CD4-positive, alpha-beta T cell (primary cell): Measurements from ENCODE around the gene MAP3K12. TPM values are rescaled to one million over a fixed set of nuclear protein-coding genes. Genes with fewer than 3 reads are reported as not detected.

Experiments
- ATAC-seq: fragments of 200-7000 bp; cut with Tn5 transposase; one replicate; pipeline ENCODE4 v1.10.0; 2022; ENCODE audit warnings: mild to moderate bottlenecking; ENCODE audit not compliant: poor library complexity
- CTCF ChIA-PET: fragments of 350-600 bp; sonication (Branson Sonifier 250); formaldehyde crosslinking; loops from one replicate; lab custom pipeline; 2021; ENCODE audit warnings: antibody characterized with exemption, inconsistent platforms; lab: Charles Lee
- POLR2A ChIA-PET: fragments of 350-600 bp; sonication (Branson Sonifier 250); formaldehyde crosslinking; loops from one replicate; lab custom pipeline; 2021; ENCODE audit warnings: antibody characterized with exemption, inconsistent platforms; lab: Charles Lee
- DNase-seq, 14 experiments: peaks; one replicate each; pipeline ENCODE4 v3.0.0-alpha.2; 2013 to 2020; ENCODE audit warnings: mixed read lengths in 2 of 14
- H3K27ac ChIP-seq, 2 donors: one replicate each; pipeline versions ENCODE4 v1.5.1 to v1.7.0; 2013; ENCODE audit warnings: low read length in 2 of 2, low read depth in 1 of 2, mild to moderate bottlenecking in 1 of 2
- H3K27me3 ChIP-seq, 2 experiments: 1 replicate in 1 of 2; 2 replicates in 1 of 2; pipeline versions ENCODE4 v1.6.1 to v1.7.0; 2013; ENCODE audit warnings: low read length in 2 of 2, control low read depth in 1 of 2, mild to moderate bottlenecking in 1 of 2, moderate library complexity in 1 of 2; ENCODE audit not compliant: insufficient read depth in 2 of 2, control insufficient read depth in 1 of 2
- H3K36me3 ChIP-seq: one replicate; pipeline ENCODE4 v1.6.1; 2013; ENCODE audit warnings: low read length, control low read depth; ENCODE audit not compliant: insufficient read depth
- H3K4me1 ChIP-seq: one replicate; pipeline ENCODE4 v1.6.1; 2013; ENCODE audit warnings: low read length, control low read depth; ENCODE audit not compliant: insufficient read depth
- H3K4me3 ChIP-seq: one replicate; pipeline ENCODE4 v1.5.1; 2013; ENCODE audit warnings: mild to moderate bottlenecking, low read length, moderate library complexity
- H3K9me3 ChIP-seq, 2 experiments: 1 replicate in 1 of 2; 2 replicates in 1 of 2; pipeline versions ENCODE4 v1.6.1 to v1.7.0; 2013; ENCODE audit warnings: low read length in 2 of 2, mild to moderate bottlenecking in 2 of 2, control low read depth in 1 of 2, moderate library complexity in 1 of 2; ENCODE audit not compliant: control insufficient read depth in 1 of 2, insufficient read depth in 1 of 2
- H3K27ac Mint-ChIP-seq: one replicate; pipeline ENCODE4 v1.8.0; 2020; ENCODE audit warnings: mixed read lengths
- H3K27me3 Mint-ChIP-seq: one replicate; pipeline ENCODE4 v1.8.0; 2021; ENCODE audit warnings: mixed read lengths
- H3K36me3 Mint-ChIP-seq: one replicate; pipeline ENCODE4 v1.8.0; 2021; ENCODE audit warnings: low read depth, mixed read lengths
- H3K4me1 Mint-ChIP-seq: one replicate; pipeline ENCODE4 v1.8.0; 2021; ENCODE audit warnings: low read depth, mixed read lengths
- H3K4me3 Mint-ChIP-seq: one replicate; pipeline ENCODE4 v1.8.0; 2020; ENCODE audit warnings: mild to moderate bottlenecking, mixed read lengths
- H3K9me3 Mint-ChIP-seq: one replicate; pipeline ENCODE4 v1.8.0; 2020; ENCODE audit warnings: mixed read lengths
- CTCF ChIP-seq: fragments of 200-600 bp; IDR thresholded peaks from one replicate; pipeline ENCODE4 v1.8.0; 2022; ENCODE audit warnings: antibody characterized with exemption, mild to moderate bottlenecking
- intact Hi-C, 2 experiments: fragments of 100-400 bp; cut with DNase I in 1 of 2; cut with micrococcal nuclease in 1 of 2; formaldehyde crosslinking; loops; one replicate each; pipeline versions ENCODE4 v1.15.1 to v1.9.0; 2023 to 2025; cut with DNase I, micrococcal nuclease
- total RNA-seq, 174 experiments: library from RNA in 2 of 174; stranded (reverse) in 2 of 174; gene quantifications; one replicate each; pipeline ENCODE4 v1.2.3 and lab custom pipeline; 2021 to 2026

Gene MAP3K12
- total RNA-seq, 2 experiments from 2014 or later: 12.6 to 15.2 TPM

GRCh38 chr12:53468282-53468681 is 31.0 kb downstream of the MAP3K12 start:
- Mint-ChIP-seq H3K27me3 (no peaks in the 10 kb centered on the region), H3K4me1 (peaks cover 51% of the 10 kb centered on the region), H3K9me3 (no peaks in the 10 kb centered on the region), H3K36me3 (peaks cover 100% of the 10 kb centered on the region), H3K27ac (no peak overlapping the region), H3K4me3 (no peak overlapping the region)
- no peak for TF ChIP-seq CTCF
- CTCF ChIA-PET: interaction anchor here (1.0 to 2.7 kb wide), 2 partner anchors 8 to 40 kb away, joined by 5 read pairs; no protein-coding TSS in a partner anchor
- intact Hi-C loops: no loop called here
- DNase-seq: no peak
- no peaks in the 10 kb centered on the region for H3K9me3 ChIP-seq
- POLR2A ChIA-PET: interaction anchor here (1.5 kb wide), 1 partner anchor 13 kb away, joined by 4 read pairs; no protein-coding TSS in a partner anchor
- H3K36me3 ChIP-seq: peaks cover 99% of the 10 kb centered on the region
- peaks cover 10% of the 10 kb centered on the region for H3K4me1 ChIP-seq
- H3K27ac ChIP-seq: no peak overlapping the region
- H3K27me3 ChIP-seq: no peaks in the 10 kb centered on the region
- H3K4me3 ChIP-seq: no peak overlapping the region
- no peak for ATAC-seq

- Mint-ChIP-seq H3K9me3 (no peaks in the 10 kb centered on the region), H3K4me1 (peaks cover 54% of the 10 kb centered on the region)
- H3K27ac ChIP-seq: no peak overlapping the region
Measured at GRCh38 chr12:53467880-53468279, 31.4 kb downstream of the MAP3K12 start.

GRCh38 chr12:53467082-53467481 is 32.2 kb downstream of the MAP3K12 start:
- intact Hi-C loops: no loop called here
- no peaks in the 10 kb centered on the region for H3K27me3 ChIP-seq
- ATAC-seq: no peak
- ChIA-PET CTCF (interaction anchor here (2.7 kb wide), 1 partner anchor 41 kb away, joined by 5 read pairs; no protein-coding TSS in a partner anchor), POLR2A (no interaction called here)
- Mint-ChIP-seq H3K27me3 (no peaks in the 10 kb centered on the region), H3K9me3 (no peaks in the 10 kb centered on the region), H3K27ac (no peak overlapping the region), H3K4me1 (peaks cover 52% of the 10 kb centered on the region), H3K36me3 (peaks cover 100% of the 10 kb centered on the region), H3K4me3 (no peak overlapping the region)
- DNase-seq: no peak
- H3K27ac ChIP-seq: no peak overlapping the region
- peaks cover 99% of the 10 kb centered on the region for H3K36me3 ChIP-seq
- H3K9me3 ChIP-seq: no peaks in the 10 kb centered on the region
- H3K4me1 ChIP-seq: peaks cover 8% of the 10 kb centered on the region
- TF ChIP-seq CTCF: no peak
- no peak overlapping the region for H3K4me3 ChIP-seq

More at GRCh38 chr12:53467880-53468279, 31.4 kb downstream of the MAP3K12 start:
- Mint-ChIP-seq H3K27ac (no peak overlapping the region), H3K27me3 (no peaks in the 10 kb centered on the region), H3K4me3 (no peak overlapping the region), H3K36me3 (peaks cover 100% of the 10 kb centered on the region)
- Histone ChIP-seq H3K4me3 (no peak overlapping the region), H3K36me3 (peaks cover 99% of the 10 kb centered on the region), H3K27me3 (no peaks in the 10 kb centered on the region), H3K9me3 (no peaks in the 10 kb centered on the region), H3K4me1 (peaks cover 8% of the 10 kb centered on the region)
- TF ChIP-seq CTCF: no peak
- intact Hi-C loops: no loop called here
- POLR2A ChIA-PET: interaction anchor here (1.5 kb wide), 1 partner anchor 13 kb away, joined by 4 read pairs; no protein-coding TSS in a partner anchor
- DNase-seq (no peak), ATAC-seq (no peak)
- CTCF ChIA-PET: interaction anchor here (1.0 to 2.7 kb wide), 2 partner anchors 9 to 41 kb away, joined by 5 read pairs; no protein-coding TSS in a partner anchor
